Neutrophil (primary cell): ENCODE results near the gene AADACL3.

Experiments
- H3K27ac ChIP-seq: fragments of 200-600 bp; sonication (generic); 2 replicates; pipeline ENCODE4 v1.5.1; 2016; ENCODE audit warnings: mild to moderate bottlenecking, moderate library complexity
- H3K27me3 ChIP-seq: fragments of 200-600 bp; sonication (generic); 2 replicates; pipeline ENCODE4 v1.6.0; 2016; ENCODE audit warnings: mild to moderate bottlenecking
- H3K36me3 ChIP-seq: fragments of 200-600 bp; sonication (generic); 2 replicates; pipeline ENCODE4 v1.5.1; 2017
- H3K4me1 ChIP-seq, 2 experiments: fragments of 200-600 bp in 1 of 2; sonication (generic) in 1 of 2; 1 replicate in 1 of 2; 2 replicates in 1 of 2; pipeline versions ENCODE4 v1.5.1 to v1.6.1; 2013 to 2016; ENCODE audit warnings: low read depth in 1 of 2, low read length in 1 of 2, mild to moderate bottlenecking in 1 of 2, moderate library complexity in 1 of 2; ENCODE audit not compliant: control insufficient read depth in 1 of 2, insufficient read depth in 1 of 2
- H3K4me3 ChIP-seq, 2 experiments: fragments of 200-600 bp in 1 of 2; sonication (generic) in 1 of 2; 1 replicate in 1 of 2; 2 replicates in 1 of 2; pipeline ENCODE4 v1.5.1; 2013 to 2016; ENCODE audit warnings: low read depth in 1 of 2, low read length in 1 of 2, mild to moderate bottlenecking in 1 of 2, moderate library complexity in 1 of 2
- H3K9me3 ChIP-seq: fragments of 200-600 bp; sonication (generic); 2 replicates; pipeline ENCODE4 v1.5.1; 2016
- TF ChIP-seq, protein P1 (sequence below): fragments of 200-600 bp; sonication (generic); IDR thresholded peaks from 2 replicates; pipeline ENCODE4 v1.5.1; 2016; ENCODE audit warnings: antibody characterized with exemption

AADACL3 gene

GRCh38 chr1:12678350-12678749 lies 37.6 kb upstream of the AADACL3 start:
- Histone ChIP-seq H3K27ac (no peak overlapping the region), H3K9me3 (no peaks in the 10 kb centered on the region), H3K36me3 (no peaks in the 10 kb centered on the region), H3K4me1 (no peaks in the 10 kb centered on the region), H3K4me3 (no peak overlapping the region), H3K27me3 (no peaks in the 10 kb centered on the region)
- TF ChIP-seq, protein P1, sequence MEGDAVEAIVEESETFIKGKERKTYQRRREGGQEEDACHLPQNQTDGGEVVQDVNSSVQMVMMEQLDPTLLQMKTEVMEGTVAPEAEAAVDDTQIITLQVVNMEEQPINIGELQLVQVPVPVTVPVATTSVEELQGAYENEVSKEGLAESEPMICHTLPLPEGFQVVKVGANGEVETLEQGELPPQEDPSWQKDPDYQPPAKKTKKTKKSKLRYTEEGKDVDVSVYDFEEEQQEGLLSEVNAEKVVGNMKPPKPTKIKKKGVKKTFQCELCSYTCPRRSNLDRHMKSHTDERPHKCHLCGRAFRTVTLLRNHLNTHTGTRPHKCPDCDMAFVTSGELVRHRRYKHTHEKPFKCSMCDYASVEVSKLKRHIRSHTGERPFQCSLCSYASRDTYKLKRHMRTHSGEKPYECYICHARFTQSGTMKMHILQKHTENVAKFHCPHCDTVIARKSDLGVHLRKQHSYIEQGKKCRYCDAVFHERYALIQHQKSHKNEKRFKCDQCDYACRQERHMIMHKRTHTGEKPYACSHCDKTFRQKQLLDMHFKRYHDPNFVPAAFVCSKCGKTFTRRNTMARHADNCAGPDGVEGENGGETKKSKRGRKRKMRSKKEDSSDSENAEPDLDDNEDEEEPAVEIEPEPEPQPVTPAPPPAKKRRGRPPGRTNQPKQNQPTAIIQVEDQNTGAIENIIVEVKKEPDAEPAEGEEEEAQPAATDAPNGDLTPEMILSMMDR, result no peak

GRCh38 chr1:12678820-12679219 lies 37.1 kb upstream of the AADACL3 start:
- Histone ChIP-seq H3K4me3 (no peak overlapping the region), H3K27ac (no peak overlapping the region), H3K27me3 (no peaks in the 10 kb centered on the region), H3K9me3 (no peaks in the 10 kb centered on the region), H3K36me3 (no peaks in the 10 kb centered on the region), H3K4me1 (no peaks in the 10 kb centered on the region)
- TF ChIP-seq, protein P1, result no peak

DNA sequence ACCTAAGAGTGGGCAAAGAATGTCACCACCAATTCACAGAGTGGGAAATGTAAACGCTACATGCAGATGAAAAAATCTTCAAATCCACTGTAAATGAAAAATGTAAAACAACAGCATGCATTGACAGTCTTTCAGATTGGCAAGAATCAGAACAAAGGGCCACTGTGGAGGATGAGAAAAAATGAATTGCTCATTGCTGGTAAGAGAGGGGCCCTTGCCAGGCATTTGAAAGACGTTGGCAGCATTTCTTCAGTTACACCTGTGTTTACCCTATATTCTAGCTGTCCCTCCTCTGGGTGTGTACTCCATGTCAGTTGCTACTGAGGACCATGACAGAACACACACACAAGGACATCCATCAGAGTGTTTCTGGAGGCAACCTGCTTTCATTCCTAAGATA lies 25.8 kb upstream of the AADACL3 start:
- TF ChIP-seq, protein P1, result no peak
- Histone ChIP-seq H3K4me1 (peaks cover 68 to 71% of the 10 kb centered on the region in 2 experiments), H3K9me3 (no peaks in the 10 kb centered on the region), H3K4me3 (no peak overlapping the region), H3K36me3 (no peaks in the 10 kb centered on the region), H3K27ac (peak overlapping the region; percentile 85), H3K27me3 (no peaks in the 10 kb centered on the region)

GRCh38 chr1:12692967-12693782 lies 22.7 kb upstream of the AADACL3 start:
- peaks cover 56 to 59% of the 10 kb centered on the region in 2 experiments for H3K4me1 ChIP-seq
- TF ChIP-seq, protein P1, result no peak
- H3K36me3 ChIP-seq, result no peaks in the 10 kb centered on the region
- peak overlapping the region; percentile 25 for H3K27ac ChIP-seq
- H3K27me3 ChIP-seq, result no peaks in the 10 kb centered on the region
- H3K4me3 ChIP-seq, result no peak overlapping the region
- H3K9me3 ChIP-seq, result no peaks in the 10 kb centered on the region

DNA sequence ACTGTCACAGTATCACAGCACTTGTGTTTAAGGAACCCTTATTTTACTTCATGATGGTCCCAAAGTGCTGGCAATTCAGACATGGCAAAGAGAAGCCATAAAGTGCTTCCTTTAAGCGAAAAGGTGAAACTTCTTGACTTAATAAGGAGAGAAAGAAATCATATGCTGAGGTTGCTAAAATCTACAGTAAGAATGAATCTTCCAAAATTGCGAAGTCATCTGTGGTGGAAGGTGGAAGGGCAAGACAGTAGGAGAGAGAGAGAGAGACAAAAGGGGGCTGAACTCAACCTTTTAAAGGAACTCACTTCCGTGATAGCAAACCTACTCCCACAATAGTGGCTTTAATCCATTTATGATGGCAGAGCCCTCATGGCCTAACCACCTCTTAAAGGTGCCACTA lies 19.3 kb upstream of the AADACL3 start:
- TF ChIP-seq, protein P1, result no peak
- Histone ChIP-seq H3K36me3 (no peaks in the 10 kb centered on the region), H3K4me1 (peaks cover 21 to 25% of the 10 kb centered on the region in 2 experiments), H3K4me3 (no peak overlapping the region), H3K9me3 (no peaks in the 10 kb centered on the region), H3K27me3 (no peaks in the 10 kb centered on the region), H3K27ac (no peak overlapping the region)
